DOHH2 (cell line): Measurements from ENCODE around the gene PAQR4.

Source experiments
- CTCF ChIP-seq: fragments of 200-600 bp; sonication (generic); IDR thresholded peaks from one replicate; pipeline ENCODE4 v1.5.1; 2014; ENCODE audit warnings: antibody characterized with exemption, mild to moderate bottlenecking, low read depth, low read length; ENCODE audit not compliant: poor library complexity, severe bottlenecking
- EZH2phosphoT487 ChIP-seq: fragments of 200-600 bp; sonication (generic); IDR thresholded peaks from 2 replicates; pipeline ENCODE4 v1.6.1; 2017; ENCODE audit warnings: borderline replicate concordance, mild to moderate bottlenecking, antibody characterized with exemption, low read length, moderate library complexity, mixed read lengths

GRCh38 chr16:2952679-2953078 is 16.5 kb upstream of the PAQR4 start:
- no peak for TF ChIP-seq CTCF
- TF ChIP-seq EZH2phosphoT487 = no peak
